Right lobe of liver (tissue), 6 donors: ENCODE measurements around the gene RNF186. TPM values are rescaled to one million over a fixed set of nuclear protein-coding genes. Genes with fewer than 3 reads are reported as not detected.

Experiments used
- ATAC-seq, 4 donors: fragments of 200-7000 bp; cut with Tn5 transposase; one replicate each; pipeline ENCODE4 v1.9.1; 2020; ENCODE audit warnings: mild to moderate bottlenecking in 4 of 4, moderate library complexity in 4 of 4
- DNase-seq, 3 donors: peaks; one replicate each; pipeline ENCODE4 v3.0.0-alpha.2; 2020
- H3K27ac ChIP-seq, 3 donors: fragments of 200-600 bp; one replicate each; pipeline ENCODE4 v1.8.0; 2022
- H3K27me3 ChIP-seq, 2 donors: fragments of 200-600 bp; one replicate each; pipeline ENCODE4 v1.8.0; 2022
- H3K36me3 ChIP-seq, 4 donors: fragments of 200-600 bp; sonication (generic) in 1 of 4; one replicate each; pipeline versions ENCODE4 v1.5.1 to v1.8.0; 2017 to 2022; ENCODE audit warnings: control low read depth in 1 of 4
- H3K4me1 ChIP-seq, 4 donors: fragments of 200-600 bp; sonication (generic) in 1 of 4; one replicate each; pipeline versions ENCODE4 v1.5.1 to v1.8.0; 2017 to 2022; ENCODE audit warnings: control low read depth in 1 of 4
- H3K4me3 ChIP-seq, 3 donors: fragments of 200-600 bp; one replicate each; pipeline ENCODE4 v1.8.0; 2022
- H3K9me3 ChIP-seq, 4 donors: fragments of 200-600 bp; sonication (generic) in 1 of 4; one replicate each; pipeline versions ENCODE4 v1.5.1 to v1.8.0; 2017 to 2022; ENCODE audit warnings: control low read depth in 1 of 4
- POLR2A ChIP-seq: fragments of 450-650 bp; IDR thresholded peaks from one replicate; pipeline ENCODE4 v1.6.1; 2017; ENCODE audit warnings: antibody characterized with exemption, mild to moderate bottlenecking
- WGBS: methylation state at CpG from one replicate; pipeline ENCODE4 v1.1.6; 2018; ENCODE audit warnings: low coverage, low lambda C conversion rate; ENCODE audit not compliant: insufficient coverage; ENCODE audit errors: missing lambda C conversion rate; 5-methylcytosine and 5-hydroxymethylcytosine counted together
- intact Hi-C, 2 donors: fragments of 100-400 bp; cut with DNase I; formaldehyde crosslinking; loops; one replicate each; pipeline versions ENCODE4 v1.11.2 to v1.14.1; 2022
- total RNA-seq, 6 experiments: library from RNA; depleted of rRNA in 2 of 6; stranded (reverse); fragments of >200 nt in 2 of 6; fragmentation: NEBNext Ultra II Directional in 3 of 6; extraction: Animal tissue kit (Norgen Biotek cat#: 25700) in 3 of 6; gene quantifications; one replicate each; pipeline versions ENCODE4 v1.1.0 to v1.2.4, GENCODE V29; 2016 to 2023
- TF ChIP-seq, protein P1 (sequence below), 4 donors: fragments of 200-600 bp in 3 of 4; fragments of 450-650 bp in 1 of 4; IDR thresholded peaks; one replicate each; pipeline versions ENCODE4 v1.5.1 to v1.8.0; 2016 to 2022; ENCODE audit warnings: antibody characterized with exemption in 4 of 4, mild to moderate bottlenecking in 2 of 4
- donor health status: DM: no; HTN: yes; CAD: no.
- donor health status: DM: no; HTN: no; CAD: no.
- donor health status: DM: no; HTN: no; CAD: no.
- donor health status: DM: no; HTN: yes; CAD: no.
- donor health status: DM: no; HTN: yes; CAD: no.

Gene RNF186
- total RNA-seq, 6 experiments from 2014 or later, result 0.30 to 2.9 (median 0.53) TPM; not detected in 2

DNA sequence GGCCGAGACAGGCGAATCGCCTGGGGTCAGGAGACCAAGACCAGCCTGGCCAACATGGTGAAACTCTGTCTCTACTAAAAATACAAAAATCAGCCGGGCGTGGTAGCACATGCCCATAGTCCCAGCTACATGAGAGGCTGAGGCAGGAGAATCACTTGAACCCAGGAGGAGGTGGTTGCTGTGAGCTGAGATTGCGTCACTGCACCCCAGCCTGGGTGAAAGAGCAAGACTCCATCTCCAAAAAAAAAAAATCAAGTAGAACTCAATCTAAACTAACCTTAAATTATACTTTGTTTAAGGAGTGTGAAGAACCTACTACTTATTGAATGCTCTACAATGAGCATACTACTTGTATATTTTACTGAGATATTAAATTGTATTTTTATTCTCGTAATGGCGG, 30.5 kb upstream of the RNF186 start:
- no peak for TF ChIP-seq POLR2A
- TF ChIP-seq, protein P1, sequence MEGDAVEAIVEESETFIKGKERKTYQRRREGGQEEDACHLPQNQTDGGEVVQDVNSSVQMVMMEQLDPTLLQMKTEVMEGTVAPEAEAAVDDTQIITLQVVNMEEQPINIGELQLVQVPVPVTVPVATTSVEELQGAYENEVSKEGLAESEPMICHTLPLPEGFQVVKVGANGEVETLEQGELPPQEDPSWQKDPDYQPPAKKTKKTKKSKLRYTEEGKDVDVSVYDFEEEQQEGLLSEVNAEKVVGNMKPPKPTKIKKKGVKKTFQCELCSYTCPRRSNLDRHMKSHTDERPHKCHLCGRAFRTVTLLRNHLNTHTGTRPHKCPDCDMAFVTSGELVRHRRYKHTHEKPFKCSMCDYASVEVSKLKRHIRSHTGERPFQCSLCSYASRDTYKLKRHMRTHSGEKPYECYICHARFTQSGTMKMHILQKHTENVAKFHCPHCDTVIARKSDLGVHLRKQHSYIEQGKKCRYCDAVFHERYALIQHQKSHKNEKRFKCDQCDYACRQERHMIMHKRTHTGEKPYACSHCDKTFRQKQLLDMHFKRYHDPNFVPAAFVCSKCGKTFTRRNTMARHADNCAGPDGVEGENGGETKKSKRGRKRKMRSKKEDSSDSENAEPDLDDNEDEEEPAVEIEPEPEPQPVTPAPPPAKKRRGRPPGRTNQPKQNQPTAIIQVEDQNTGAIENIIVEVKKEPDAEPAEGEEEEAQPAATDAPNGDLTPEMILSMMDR (IDR thresholded peaks at IDR 0.05), result no peak
- WGBS, result 87% methylated on average over 8 of the region's 8 CpGs
- ATAC-seq, result no peak
- no peaks in the 10 kb centered on the region for H3K36me3 ChIP-seq
- H3K4me1 ChIP-seq, result no peaks in the 10 kb centered on the region
- no peak for DNase-seq
- no peaks in the 10 kb centered on the region for H3K9me3 ChIP-seq
- no peak overlapping the region for H3K4me3 ChIP-seq
- intact Hi-C loops, result no loop called here
- H3K27ac ChIP-seq, result no peak overlapping the region
- H3K27me3 ChIP-seq, result no peaks in the 10 kb centered on the region

DNA sequence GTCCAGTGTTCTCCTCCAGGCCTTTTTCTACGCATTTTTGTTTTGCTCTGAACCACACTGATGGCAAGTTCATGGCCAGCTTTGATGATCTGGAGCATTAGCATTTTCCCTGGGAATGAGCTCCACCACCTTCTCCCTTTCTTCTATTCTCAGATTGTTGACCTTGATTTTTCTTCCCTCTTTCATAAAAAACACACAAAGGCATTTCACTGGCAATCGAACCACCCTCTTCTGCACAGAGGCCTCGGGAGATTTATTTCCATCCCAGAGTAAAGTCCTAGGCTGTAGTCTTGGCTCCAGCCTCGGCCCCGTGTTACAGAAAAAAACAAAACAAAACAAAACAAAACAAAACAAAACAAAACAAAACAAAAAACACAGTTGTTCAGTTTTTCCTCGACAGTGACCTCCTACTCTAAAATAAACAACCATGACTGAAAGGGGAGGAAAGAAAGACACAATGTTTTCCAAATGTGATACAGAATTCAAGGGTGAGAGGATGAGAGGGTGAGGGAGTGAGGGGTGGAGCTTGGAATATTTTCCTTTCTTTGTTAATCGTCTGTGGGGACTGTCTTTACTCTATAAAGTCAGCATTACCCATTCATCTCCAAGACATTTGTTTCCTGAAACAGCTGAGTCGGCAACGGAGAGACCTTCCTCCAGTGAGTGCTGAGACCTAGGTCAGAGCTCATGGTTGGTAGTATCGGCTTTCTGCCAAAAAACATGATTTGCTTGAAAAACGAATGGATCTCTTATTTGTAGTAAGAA, 29.8 kb upstream of the RNF186 start:
- H3K36me3 ChIP-seq, result no peaks in the 10 kb centered on the region
- intact Hi-C loops, result no loop called here
- no peaks in the 10 kb centered on the region for H3K9me3 ChIP-seq
- ATAC-seq (no peak), DNase-seq (no peak)
- no peak overlapping the region for H3K4me3 ChIP-seq
- WGBS, result 37% methylated on average over 11 of the region's 11 CpGs
- no peak overlapping the region for H3K27ac ChIP-seq
- no peaks in the 10 kb centered on the region for H3K4me1 ChIP-seq
- H3K27me3 ChIP-seq, result no peaks in the 10 kb centered on the region
- TF ChIP-seq, protein P1 (IDR thresholded peaks at IDR 0.05), result no peak

DNA sequence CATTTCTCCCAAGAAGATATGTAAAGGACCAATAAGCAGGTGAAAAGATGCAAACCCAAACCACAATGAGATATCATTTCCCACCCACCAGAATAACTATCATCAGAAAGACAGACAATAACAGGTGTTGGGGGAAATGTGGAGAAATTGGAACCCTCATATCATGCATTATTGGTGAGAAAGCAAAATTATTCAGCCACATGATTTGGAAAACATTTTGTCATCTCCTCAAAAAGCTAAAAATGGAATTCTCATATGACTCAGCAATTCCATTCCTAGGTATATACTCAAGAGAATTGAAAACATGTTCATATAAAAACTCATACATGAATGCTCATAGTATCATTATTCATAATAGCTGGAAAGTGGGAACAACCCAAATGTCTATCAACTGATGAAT, 25.1 kb upstream of the RNF186 start:
- Histone ChIP-seq H3K9me3 (no peaks in the 10 kb centered on the region), H3K27ac (no peak overlapping the region), H3K27me3 (no peaks in the 10 kb centered on the region), H3K4me3 (no peak overlapping the region), H3K36me3 (no peaks in the 10 kb centered on the region), H3K4me1 (no peaks in the 10 kb centered on the region)
- intact Hi-C loops, result no loop called here
- no peak for DNase-seq
- no peak for TF ChIP-seq POLR2A
- TF ChIP-seq, protein P1 (IDR thresholded peaks at IDR 0.05), result no peak
- ATAC-seq, result no peak

DNA sequence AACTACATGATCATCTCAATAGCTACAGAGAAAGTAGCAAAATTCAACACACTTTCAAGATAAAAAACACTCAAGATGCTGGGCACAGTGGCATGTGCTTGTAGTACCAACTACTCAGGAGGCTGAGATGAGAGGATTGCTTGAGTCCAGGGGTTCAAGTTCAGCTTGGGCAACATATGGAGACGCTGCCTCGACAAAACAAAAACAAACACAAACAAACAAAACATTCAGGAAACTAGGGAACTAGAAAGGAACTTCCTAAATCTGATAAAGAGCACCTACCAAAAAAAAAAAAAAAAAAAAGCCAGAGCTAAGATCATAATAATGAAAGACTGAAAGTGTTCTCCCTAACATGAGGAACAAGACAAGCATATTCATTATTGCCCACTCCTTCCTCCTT, 22.8 kb upstream of the RNF186 start:
- H3K4me1 ChIP-seq, result no peaks in the 10 kb centered on the region
- H3K9me3 ChIP-seq, result no peaks in the 10 kb centered on the region
- intact Hi-C loops, result no loop called here
- no peaks in the 10 kb centered on the region for H3K27me3 ChIP-seq
- WGBS, result 14% methylated on average over 2 of the region's 2 CpGs
- no peak overlapping the region for H3K27ac ChIP-seq
- no peak overlapping the region for H3K4me3 ChIP-seq
- DNase-seq (no peak), ATAC-seq (no peak)
- H3K36me3 ChIP-seq, result no peaks in the 10 kb centered on the region
- TF ChIP-seq, protein P1 (IDR thresholded peaks at IDR 0.05), result no peak
- TF ChIP-seq POLR2A, result no peak

DNA sequence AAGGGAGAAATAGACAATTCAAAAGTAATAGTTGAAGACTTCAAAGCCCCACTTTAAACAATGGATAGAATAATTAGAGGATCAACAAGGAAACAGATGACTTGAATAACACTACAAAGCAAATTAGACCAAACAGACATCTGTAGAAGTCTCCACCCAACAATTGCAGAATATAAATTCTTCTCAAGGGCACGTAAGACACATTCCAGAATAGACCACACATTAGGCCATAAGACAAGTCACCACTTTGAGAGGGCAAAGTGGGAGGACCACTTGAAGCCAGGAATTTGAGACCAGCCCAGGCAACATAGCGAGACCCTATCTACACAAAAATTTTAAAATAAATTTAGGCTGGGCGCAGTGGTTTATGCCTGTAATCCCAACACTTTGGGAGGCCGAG, 20.5 kb upstream of the RNF186 start:
- 100% methylated on average over 1 of the region's 4 CpGs for WGBS
- no peaks in the 10 kb centered on the region for H3K9me3 ChIP-seq
- TF ChIP-seq, protein P1 (IDR thresholded peaks at IDR 0.05), result no peak
- TF ChIP-seq POLR2A, result no peak
- ATAC-seq (no peak), DNase-seq (no peak)
- no peaks in the 10 kb centered on the region for H3K27me3 ChIP-seq
- no peak overlapping the region for H3K4me3 ChIP-seq
- no peaks in the 10 kb centered on the region for H3K36me3 ChIP-seq
- intact Hi-C loops, result no loop called here
- H3K27ac ChIP-seq, result no peak overlapping the region
- H3K4me1 ChIP-seq, result no peaks in the 10 kb centered on the region
